HG03097 (cell line): Measurements from ENCODE around the gene RNF20.
"Not testable (repeated sequence)": the region's sequence is repeated elsewhere in the genome, so short reads cannot be mapped to it uniquely, and the experiment has no call there.

ENCODE experiments used
- ATAC-seq: cut with Tn5 transposase; IDR thresholded peaks from one replicate; pipeline ENCODE4 v1.9.1; 2021; ENCODE audit not compliant: unreplicated experiment, low FRiP score

RNF20 gene

GRCh38 chr9:101528015-101528414 lies 5.6 kb upstream of the RNF20 start:
- no peak for ATAC-seq

DNA sequence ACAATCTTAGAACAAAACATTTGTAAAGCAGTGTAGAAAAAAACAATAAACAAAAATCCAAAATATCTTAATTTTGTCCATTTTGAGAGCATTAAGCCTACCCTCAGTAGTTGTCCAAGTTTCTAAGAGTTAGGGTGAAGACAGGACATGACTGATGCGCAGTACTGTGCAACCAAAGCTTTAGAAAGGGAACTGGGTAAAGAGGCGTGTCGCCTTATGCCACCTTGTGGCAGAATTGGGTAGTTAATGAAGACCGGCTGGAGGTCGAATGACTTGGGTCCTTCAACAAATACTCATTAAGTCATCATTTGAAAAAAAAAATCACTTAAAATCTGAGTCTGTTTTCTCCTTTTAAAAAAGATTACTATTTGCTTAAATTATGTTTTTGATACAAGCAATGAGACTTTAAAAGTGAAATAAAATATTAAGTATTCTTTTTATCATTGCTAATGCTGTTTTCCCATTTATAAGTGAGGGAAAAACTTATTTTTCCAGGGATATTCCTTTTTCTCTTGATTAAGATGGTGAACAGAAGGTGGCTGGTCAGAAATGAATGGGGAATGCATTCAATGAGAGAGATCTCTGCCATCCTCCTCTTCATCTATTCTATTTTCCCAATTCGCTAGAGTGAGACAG lies 3.5 kb upstream of the RNF20 start:
- ATAC-seq: no peak

DNA sequence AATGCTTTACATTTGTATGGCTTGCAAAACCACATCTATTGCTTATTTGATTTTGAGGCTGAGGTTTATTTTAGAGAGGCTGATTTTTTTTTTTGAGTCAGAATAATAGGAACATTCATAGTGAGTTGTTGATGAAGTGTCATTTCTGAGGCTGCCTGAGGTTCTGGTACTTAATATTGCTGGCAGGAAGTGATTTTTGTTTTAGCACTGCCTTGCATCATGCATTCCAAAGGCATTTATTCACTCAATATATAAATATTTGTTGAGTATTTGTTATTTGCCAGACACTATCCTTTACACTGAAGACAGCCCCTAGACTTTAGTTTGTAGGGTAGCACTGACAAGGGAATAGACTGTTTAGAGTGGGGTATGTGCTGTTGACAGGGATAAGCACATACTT lies 2.7 kb downstream of the RNF20 start:
- no peak for ATAC-seq

DNA sequence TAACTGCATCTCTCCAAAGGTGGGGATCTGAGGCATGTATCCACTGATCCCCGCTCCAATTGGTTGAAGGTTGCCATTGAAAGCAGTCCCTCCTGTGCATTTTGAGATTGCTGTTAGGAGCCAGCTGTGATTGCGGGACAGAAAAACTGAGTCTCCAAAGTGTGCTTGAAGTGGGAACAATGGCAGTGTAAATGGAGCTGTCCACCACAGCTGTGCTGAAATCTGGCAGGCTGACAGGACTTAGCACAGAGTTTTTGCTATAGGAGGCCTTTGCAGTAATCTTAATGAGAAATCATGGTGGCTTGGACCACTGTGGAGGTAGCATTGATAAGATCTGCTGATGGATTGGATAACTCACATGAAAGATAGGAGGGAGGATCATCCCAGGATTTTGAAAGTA lies 3.3 kb downstream of the RNF20 start:
- ATAC-seq: no peak

DNA sequence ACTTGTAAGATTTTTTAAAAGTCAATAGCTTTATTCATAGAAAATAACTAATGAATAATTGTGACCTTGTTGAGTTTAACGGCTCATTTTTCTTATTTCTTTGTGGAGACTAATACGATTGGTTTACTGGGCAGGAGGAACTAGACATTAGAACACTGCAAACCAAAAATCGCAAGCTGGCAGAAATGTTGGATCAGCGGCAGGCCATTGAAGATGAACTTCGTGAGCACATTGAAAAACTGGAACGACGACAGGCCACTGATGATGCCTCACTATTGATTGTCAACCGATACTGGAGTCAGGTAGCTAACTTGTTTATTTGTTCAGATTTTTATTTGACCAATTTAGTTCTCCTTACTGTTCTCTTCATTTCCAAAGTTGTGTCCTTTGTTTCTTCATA lies 6.4 kb downstream of the RNF20 start:
- no peak for ATAC-seq

DNA sequence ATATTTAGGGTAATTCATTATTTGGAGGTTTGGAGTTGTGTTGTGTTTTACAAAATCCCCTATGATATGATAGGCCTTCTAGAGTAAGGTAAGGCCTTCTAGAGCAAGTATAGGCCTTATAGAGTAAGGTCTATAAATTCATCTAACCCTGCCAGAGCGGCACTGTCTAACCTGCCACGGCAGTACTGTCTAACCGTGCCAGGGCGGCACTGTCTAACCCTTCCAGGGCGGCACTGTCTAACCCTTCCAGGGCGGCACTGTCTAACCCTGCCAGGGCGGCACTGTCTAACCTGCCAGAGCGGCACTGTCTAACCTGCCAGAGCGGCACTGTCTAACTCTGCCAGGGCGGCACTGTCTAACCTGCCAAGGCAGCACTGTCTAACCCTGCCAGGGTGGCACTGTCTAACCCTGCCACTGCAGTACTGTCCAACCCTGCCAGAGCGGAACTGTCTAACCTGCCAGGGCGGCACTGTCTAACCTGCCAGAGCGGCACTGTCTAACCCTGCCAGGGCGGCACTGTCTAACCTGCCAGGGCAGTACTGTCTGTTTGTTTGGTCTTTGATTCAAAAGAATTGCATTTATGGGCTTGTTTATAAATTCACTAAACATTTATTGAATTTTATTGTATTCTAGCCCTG lies 9.6 kb downstream of the RNF20 start:
- no peak for ATAC-seq

GRCh38 chr9:101549472-101550098 lies 15.9 kb downstream of the RNF20 start:
- ATAC-seq: not testable (repeated sequence)

DNA sequence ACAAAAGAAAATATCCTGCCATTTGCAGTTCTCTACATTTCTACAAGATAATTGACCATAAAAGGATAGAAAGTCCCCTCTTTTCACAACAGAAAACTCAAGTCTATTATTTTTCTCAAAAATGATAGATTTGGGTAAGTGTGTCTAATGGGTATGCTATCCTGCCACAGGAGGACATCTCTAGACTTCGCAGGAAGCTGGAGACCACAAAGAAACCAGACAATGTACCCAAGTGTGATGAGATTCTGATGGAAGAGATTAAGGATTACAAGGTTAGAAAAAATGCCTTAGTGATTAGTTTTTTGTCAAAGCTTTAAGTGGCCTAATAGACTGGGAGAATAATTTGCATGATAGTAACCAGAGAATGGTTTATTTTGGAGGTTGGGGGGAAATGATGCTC lies 28.1 kb downstream of the RNF20 start:
- ATAC-seq: no peak

- ATAC-seq: no peak
Observed at GRCh38 chr9:101562966-101563365, 29.3 kb downstream of the RNF20 start.

DNA sequence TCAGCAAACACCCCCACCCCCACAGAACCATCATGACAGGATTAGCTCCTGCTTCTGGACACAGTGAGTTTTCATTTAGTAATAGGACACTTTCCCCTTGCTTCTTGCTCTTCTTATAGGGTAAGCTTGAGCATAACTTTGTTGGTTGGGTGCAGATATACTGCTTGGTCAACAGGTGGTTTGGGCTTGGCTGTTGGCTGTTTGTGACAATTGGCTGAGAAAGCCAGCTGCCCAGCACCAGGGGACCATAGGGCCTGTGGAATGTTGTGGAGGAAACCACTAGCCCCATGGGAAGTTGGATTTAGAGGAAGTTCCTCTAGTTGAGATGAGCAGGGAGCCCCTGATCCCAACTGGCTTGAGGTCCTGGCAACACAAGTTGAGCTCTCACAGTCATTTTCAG lies 30.6 kb downstream of the RNF20 start:
- ATAC-seq: no peak

DNA sequence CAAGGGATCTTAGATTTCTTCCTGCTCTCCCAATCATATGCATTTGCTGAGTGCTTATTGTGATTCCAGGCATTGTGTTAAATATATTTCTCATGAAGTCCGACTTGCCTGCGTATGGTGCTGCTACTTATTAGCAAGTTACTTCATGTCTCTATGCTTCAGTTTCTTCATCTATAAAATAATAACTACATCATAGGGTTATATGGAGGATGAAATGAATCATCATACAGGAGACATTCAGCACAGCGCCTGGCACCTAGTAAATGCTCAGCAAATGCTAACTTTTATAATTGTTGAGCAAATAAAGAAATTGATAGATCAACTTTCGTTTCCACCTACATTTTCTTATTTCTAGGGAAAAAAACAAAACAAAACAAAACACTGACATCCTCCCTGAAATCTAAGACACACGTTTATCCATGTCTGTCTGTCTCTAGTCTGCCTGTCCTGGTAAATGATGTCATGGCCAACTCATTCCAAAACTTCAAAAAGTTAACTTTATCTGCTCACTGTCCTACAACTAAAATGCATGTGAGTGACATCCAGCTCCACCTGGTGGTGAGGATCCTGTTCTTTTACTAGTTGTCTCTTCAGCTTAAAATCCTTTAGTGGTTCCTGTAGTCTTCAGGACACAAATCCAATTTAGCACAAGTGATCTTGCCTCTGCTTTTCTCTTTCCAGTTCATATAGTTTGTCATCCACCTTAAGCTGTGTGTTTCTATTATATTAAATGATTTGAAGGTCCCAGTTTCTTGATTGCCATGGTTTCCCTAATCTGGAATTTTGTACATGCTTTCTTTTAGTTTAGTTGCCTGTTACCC lies 33.5 kb downstream of the RNF20 start:
- no peak for ATAC-seq

GRCh38 chr9:101567725-101568350 lies 34.2 kb downstream of the RNF20 start:
- no peak for ATAC-seq

- no peak for ATAC-seq
Observed at GRCh38 chr9:101569741-101570501, 36.3 kb downstream of the RNF20 start.

DNA sequence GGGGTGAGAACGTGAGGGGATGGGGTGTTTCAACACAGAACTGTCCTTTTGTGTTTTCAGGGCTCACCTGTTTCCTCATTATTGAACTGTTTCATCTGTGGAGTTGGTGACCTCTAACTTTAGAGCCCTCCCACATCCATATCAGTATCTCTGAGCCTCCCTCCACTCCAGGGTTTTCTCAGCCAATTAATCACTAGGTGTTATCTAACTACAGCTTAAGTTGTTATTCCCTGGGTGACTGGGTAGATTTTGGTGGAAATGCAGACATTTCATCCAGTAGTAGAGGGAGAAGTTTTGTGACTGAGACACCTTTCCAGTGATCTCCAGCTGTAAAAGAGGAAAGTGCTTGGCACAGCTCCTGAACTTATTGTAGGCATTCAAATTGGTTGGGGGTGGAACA lies 37.5 kb downstream of the RNF20 start:
- ATAC-seq: no peak

DNA sequence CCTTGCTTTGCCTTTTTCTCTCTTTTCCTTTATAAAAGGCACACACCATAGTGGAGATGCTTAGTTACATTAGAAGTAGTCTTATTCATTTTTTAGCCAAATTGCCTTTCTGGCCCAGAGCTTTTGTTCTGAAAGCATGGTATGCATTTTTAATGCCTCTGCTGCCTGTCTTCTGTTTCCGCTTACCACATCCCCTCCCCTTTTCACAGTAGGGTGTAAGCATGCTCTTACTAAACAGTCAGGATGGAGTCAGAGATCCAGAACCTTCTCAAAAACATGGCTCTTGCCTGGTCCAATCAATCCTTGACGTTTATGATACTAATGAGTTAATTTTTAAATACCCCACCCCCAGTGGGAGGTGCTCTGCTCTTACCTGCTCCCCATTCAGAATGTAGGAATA lies 38.7 kb downstream of the RNF20 start:
- no peak for ATAC-seq

DNA sequence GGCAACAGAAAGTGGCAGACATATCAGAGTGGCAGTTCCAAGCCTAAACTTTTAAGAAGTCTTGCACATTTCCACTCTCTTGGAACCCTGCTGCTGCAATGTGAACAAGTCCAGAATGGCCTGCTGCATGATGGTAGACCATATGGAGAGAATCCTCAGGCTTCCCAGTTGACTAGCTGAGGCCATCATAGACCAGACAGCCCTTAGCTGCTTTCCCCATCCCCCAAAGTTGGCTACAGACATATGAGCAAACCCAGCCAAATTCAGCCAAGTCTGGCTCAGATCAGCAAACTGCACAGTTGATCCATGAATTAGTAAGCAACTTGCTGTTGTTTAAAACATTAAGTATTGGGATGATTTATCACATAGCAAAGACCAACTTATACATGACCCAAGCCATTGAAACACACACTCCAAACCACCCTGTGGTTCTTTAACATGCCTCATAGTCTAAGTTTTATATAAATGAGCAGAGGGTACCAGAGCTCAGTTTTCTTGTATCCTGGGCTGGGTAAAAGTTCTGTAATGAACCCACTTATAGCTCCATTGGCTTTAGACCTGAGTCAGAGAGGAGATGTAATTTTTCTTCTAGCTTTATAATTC lies 41.2 kb downstream of the RNF20 start:
- ATAC-seq: no peak

GRCh38 chr9:101578378-101578777 lies 44.7 kb downstream of the RNF20 start:
- no peak for ATAC-seq

DNA sequence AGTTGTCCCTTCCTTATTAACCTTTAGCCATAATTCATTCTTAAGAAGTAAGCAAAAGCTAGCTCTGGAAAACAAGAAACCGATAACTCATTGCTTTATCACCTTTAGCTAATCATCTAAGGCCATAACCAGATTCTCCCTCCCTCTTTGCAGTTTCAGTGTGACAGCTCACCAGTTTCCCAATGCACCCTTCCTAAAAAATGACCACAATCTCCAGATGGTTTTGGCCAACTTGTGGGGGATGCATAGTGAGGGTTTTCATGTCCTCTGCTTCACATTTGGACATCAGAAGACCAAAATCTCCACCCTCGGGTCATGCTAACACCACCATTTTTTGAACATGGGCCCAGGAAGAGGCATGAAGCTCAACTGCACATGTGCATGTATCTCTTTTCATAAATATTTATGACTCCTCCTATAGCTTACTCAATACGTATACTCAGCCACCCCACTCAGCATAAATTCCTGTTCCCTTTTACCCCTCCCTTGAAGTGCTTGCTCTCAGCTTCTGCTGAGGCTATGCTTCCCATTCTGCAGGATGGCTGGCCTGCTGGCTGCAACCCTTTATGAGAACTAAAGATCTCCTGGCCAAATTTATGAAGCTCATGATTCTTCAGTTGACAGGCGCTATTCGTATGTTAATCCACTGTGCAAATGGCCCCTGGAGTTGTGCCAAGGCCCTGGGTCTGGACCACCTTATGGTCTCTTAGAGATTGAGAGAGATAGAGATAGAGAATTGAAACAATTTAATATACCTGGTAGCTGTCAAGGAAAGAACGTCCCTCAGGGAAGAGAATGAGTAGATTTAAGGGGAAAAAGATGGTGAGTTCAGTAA lies 46.3 kb downstream of the RNF20 start:
- ATAC-seq: no peak

- no peak for ATAC-seq
Observed at GRCh38 chr9:101582553-101582952, 48.9 kb downstream of the RNF20 start.
